ENCODE measurements around the gene SMC2.

GRCh38 chr9:104177676-104178075, 83.6 kb downstream of the SMC2 start:
- TF ChIP-seq CTCF (IDR thresholded peaks at IDR 0.05) = no peak
- TF ChIP-seq POLR2A (IDR thresholded peaks at IDR 0.05) = no peak

All from heart left ventricle (tissue), 13 donors.